Liver (tissue), 3 donors: ENCODE measurements around the gene GPR156.

Source experiments
- CTCF ChIP-seq: fragments of 150-350 bp; IDR thresholded peaks from 2 replicates; pipeline ENCODE4 v1.5.1; 2017; ENCODE audit warnings: improper control_type of control experiment, low read depth, low read length; ENCODE audit not compliant: missing input control
- SP1 ChIP-seq: IDR thresholded peaks from 2 replicates; pipeline ENCODE4 v1.6.1; 2018; ENCODE audit warnings: antibody characterized with exemption, mild to moderate bottlenecking
- donor health status: healthy.
- donor health status: healthy.

DNA sequence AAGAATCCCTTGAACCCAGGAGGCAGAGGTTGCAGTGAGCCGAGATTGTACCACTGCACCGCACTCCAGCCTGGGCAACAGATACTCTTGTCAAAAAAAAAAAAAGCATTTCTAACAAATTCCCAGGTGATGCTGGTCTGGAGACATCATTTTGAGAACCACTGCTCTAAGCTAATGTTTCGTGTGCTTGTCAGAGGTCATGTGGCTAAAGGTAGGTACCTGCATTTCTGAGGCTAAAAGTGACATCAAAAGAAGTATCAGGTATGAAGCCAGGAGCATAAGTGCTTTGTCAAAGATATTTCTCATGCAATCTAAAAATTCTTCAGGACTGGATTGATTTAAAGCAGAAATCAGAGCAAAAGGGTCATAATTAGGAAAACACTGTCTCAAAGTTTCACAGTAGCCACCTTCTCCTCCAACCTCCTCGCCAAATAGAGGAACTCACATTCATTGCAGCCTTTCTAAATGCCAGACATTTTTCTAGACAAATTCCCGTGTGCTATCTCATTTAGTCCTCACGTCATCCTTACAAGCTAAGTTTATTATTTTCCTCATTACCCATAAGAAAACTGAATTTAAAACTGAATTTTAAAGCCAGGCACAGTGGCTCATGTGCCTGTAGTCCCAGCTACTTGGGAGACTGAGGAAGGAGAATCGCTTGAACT lies 165.0 kb downstream of the GPR156 start:
- TF ChIP-seq CTCF (no peak), SP1 (no peak)
